HEK293T (cell line): ENCODE measurements around the gene CDYL.

Experiments used
- BHLHE40 ChIP-seq: fragments of 450-650 bp; IDR thresholded peaks from 2 replicates; pipeline ENCODE4 v1.6.1; 2016; ENCODE audit warnings: mild to moderate bottlenecking, moderate library complexity, borderline replicate concordance
- CTBP1 ChIP-seq: fragments of 450-650 bp; IDR thresholded peaks from 2 replicates; pipeline ENCODE4 v1.6.1; 2016; ENCODE audit warnings: borderline replicate concordance
- ELF4 ChIP-seq: fragments of 450-650 bp; IDR thresholded peaks from 2 replicates; pipeline ENCODE4 v1.6.1; 2017; ENCODE audit warnings: antibody characterized with exemption
- ZNF384 ChIP-seq: fragments of 450-650 bp; IDR thresholded peaks from 2 replicates; pipeline ENCODE4 v1.6.1; 2016

DNA sequence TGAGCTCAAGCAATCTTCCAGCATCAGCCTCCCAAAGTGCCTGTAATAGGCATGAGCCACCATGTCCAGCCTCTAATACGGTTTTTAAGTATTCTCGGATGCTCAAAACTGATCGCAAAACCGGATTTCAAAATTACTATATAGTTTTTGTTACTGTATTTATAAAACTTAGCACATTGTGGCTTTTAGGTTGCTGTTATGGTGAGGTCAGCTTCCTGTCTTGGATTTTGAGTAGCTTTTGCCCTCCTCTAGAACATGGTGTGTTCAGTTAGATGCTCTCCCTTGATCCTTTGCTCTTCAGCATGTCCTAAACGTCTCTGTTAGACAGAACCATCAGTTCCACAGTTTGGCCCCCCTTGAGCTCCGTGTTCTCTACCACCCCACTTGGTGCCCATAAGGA is 131.4 kb downstream of the CDYL start:
- TF ChIP-seq ZNF384, result no peak
- TF ChIP-seq CTBP1, result no peak
- no peak for TF ChIP-seq ELF4
- TF ChIP-seq BHLHE40, result no peak
